Measurements from ENCODE around the gene HDAC11. TPM values are rescaled to one million over a fixed set of nuclear protein-coding genes. Genes with fewer than 3 reads are reported as not detected.

HDAC11 gene
- total and polyA plus RNA-seq, 9 of the 15 experiments (the other 6 are each of a cell fraction or from before 2014, with no cell fraction given), result 0.60 to 6.0 (median 4.5) TPM

- TF ChIP-seq TAF1 (IDR thresholded peaks at IDR 0.05; ENCODE audit: control insufficient read depth, extremely low read depth, insufficient read depth, low read length, severe bottlenecking) (no peak), RBM34 (IDR thresholded peaks at IDR 0.05; ENCODE audit: borderline replicate concordance, insufficient read depth, low read length) (no peak), TEAD1 (CRISPR knock-in tag; IDR thresholded peaks at IDR 0.05) (peak; percentile 97 to 100), ZEB2 (IDR thresholded peaks at IDR 0.05) (peak; percentile 93), MAZ (CRISPR knock-in tag; conservative IDR thresholded peaks at IDR 0.05 in 1 of 2, IDR thresholded peaks at IDR 0.05 in 1 of 2) (peak; percentile 81 to 88), ZZZ3 (IDR thresholded peaks at IDR 0.05) (no peak), HNRNPH1 (optimal IDR thresholded peaks at IDR 0.05; ENCODE audit: low read depth, low read length) (no peak), CGGBP1 (CRISPR knock-in tag; IDR thresholded peaks at IDR 0.05) (no peak), MLX (CRISPR knock-in tag; conservative IDR thresholded peaks at IDR 0.05) (no peak), ZNF316 (IDR thresholded peaks at IDR 0.05) (no peak), BACH1 (tag; IDR thresholded peaks at IDR 0.05) (no peak), NCOA1 (IDR thresholded peaks at IDR 0.05; ENCODE audit: low read depth) (peak; percentile 82; the same call in 1 of the 2 replicates), ETV1 (tag; conservative IDR thresholded peaks at IDR 0.05; ENCODE audit: low read depth) (no peak), MITF (IDR thresholded peaks at IDR 0.05) (peak; percentile 62), PHB2 (IDR thresholded peaks at IDR 0.05; ENCODE audit: low read depth) (peak; percentile 83), NR1H2 (CRISPR knock-in tag; IDR thresholded peaks at IDR 0.05) (no peak), ZFX (CRISPR knock-in tag; IDR thresholded peaks at IDR 0.05) (peak; percentile 76), SMARCA4 (IDR thresholded peaks at IDR 0.05) (peak; percentile 97), ARID2 (IDR thresholded peaks at IDR 0.05) (no peak), MECOM (CRISPR knock-in tag; IDR thresholded peaks at IDR 0.05) (no peak)
- TF ChIP-seq, protein P1, sequence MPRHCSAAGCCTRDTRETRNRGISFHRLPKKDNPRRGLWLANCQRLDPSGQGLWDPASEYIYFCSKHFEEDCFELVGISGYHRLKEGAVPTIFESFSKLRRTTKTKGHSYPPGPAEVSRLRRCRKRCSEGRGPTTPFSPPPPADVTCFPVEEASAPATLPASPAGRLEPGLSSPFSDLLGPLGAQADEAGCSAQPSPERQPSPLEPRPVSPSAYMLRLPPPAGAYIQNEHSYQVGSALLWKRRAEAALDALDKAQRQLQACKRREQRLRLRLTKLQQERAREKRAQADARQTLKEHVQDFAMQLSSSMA (CRISPR knock-in tag; IDR thresholded peaks at IDR 0.05), result no peak
- TF ChIP-seq, protein P2, sequence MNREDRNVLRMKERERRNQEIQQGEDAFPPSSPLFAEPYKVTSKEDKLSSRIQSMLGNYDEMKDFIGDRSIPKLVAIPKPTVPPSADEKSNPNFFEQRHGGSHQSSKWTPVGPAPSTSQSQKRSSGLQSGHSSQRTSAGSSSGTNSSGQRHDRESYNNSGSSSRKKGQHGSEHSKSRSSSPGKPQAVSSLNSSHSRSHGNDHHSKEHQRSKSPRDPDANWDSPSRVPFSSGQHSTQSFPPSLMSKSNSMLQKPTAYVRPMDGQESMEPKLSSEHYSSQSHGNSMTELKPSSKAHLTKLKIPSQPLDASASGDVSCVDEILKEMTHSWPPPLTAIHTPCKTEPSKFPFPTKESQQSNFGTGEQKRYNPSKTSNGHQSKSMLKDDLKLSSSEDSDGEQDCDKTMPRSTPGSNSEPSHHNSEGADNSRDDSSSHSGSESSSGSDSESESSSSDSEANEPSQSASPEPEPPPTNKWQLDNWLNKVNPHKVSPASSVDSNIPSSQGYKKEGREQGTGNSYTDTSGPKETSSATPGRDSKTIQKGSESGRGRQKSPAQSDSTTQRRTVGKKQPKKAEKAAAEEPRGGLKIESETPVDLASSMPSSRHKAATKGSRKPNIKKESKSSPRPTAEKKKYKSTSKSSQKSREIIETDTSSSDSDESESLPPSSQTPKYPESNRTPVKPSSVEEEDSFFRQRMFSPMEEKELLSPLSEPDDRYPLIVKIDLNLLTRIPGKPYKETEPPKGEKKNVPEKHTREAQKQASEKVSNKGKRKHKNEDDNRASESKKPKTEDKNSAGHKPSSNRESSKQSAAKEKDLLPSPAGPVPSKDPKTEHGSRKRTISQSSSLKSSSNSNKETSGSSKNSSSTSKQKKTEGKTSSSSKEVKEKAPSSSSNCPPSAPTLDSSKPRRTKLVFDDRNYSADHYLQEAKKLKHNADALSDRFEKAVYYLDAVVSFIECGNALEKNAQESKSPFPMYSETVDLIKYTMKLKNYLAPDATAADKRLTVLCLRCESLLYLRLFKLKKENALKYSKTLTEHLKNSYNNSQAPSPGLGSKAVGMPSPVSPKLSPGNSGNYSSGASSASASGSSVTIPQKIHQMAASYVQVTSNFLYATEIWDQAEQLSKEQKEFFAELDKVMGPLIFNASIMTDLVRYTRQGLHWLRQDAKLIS (CRISPR knock-in tag; IDR thresholded peaks at IDR 0.05), result peak; percentile 40; the same call in 1 of the 2 replicates
These were observed 4.9 kb downstream of the HDAC11 start (continued) for GRCh38 chr3:13484851-13485590.

Data from K562 (cell line).